Measurements from ENCODE around the gene NRXN3.

- TF ChIP-seq CTCF (IDR thresholded peaks at IDR 0.05): no peak
- TF ChIP-seq POLR2AphosphoS5 (IDR thresholded peaks at IDR 0.05): no peak
- TF ChIP-seq POLR2A (IDR thresholded peaks at IDR 0.05): no peak
- no peak for TF ChIP-seq EP300 (IDR thresholded peaks at IDR 0.05)
Observed at GRCh38 chr14:78344290-78344689, 174.1 kb downstream of the NRXN3 start.

Measured in stomach (tissue), 4 donors.